Type B pancreatic cell (in vitro differentiated cells): Measurements from ENCODE around the gene UNC13B. TPM values are rescaled to one million over a fixed set of nuclear protein-coding genes. Genes with fewer than 3 reads are reported as not detected.
A peak's percentile ranks its signal among the peaks of the same experiment; 100 is the strongest.

Experiments used
- DNase-seq: peaks from one replicate; pipeline ENCODE4 v3.0.0; 2021; ENCODE audit warnings: mixed read lengths; ENCODE audit not compliant: unreplicated experiment; ENCODE audit errors: extremely low spot score
- H3K27ac Mint-ChIP-seq: 2 replicates; pipeline ENCODE4 v1.8.0; 2021; ENCODE audit warnings: mild to moderate bottlenecking, mixed read lengths
- H3K27me3 Mint-ChIP-seq: 2 replicates; pipeline ENCODE4 v1.8.0; 2021; ENCODE audit warnings: mixed read lengths
- H3K36me3 Mint-ChIP-seq: 2 replicates; pipeline ENCODE4 v1.8.0; 2021; ENCODE audit warnings: mixed read lengths
- H3K4me1 Mint-ChIP-seq: one replicate; pipeline ENCODE4 v1.8.0; 2021; ENCODE audit warnings: mixed read lengths; ENCODE audit not compliant: unreplicated experiment
- H3K4me3 Mint-ChIP-seq: 2 replicates; pipeline ENCODE4 v1.8.0; 2021; ENCODE audit warnings: mild to moderate bottlenecking, mixed read lengths
- H3K9me3 Mint-ChIP-seq: 2 replicates; pipeline ENCODE4 v1.8.0; 2021; ENCODE audit warnings: mixed read lengths
- CTCF ChIP-seq: fragments of 200-600 bp; sonication (generic); conservative IDR thresholded peaks from 2 replicates; pipeline ENCODE4 v1.5.0; 2021; ENCODE audit warnings: antibody characterized with exemption, mild to moderate bottlenecking
- total RNA-seq: library from RNA; stranded (reverse); gene quantifications from 2 replicates; pipeline ENCODE4 v1.2.1, GENCODE V29; 2021; ENCODE audit warnings: low replicate concordance

UNC13B gene
- total RNA-seq, 1 donor from 2014 or later = 48.9 TPM

DNA sequence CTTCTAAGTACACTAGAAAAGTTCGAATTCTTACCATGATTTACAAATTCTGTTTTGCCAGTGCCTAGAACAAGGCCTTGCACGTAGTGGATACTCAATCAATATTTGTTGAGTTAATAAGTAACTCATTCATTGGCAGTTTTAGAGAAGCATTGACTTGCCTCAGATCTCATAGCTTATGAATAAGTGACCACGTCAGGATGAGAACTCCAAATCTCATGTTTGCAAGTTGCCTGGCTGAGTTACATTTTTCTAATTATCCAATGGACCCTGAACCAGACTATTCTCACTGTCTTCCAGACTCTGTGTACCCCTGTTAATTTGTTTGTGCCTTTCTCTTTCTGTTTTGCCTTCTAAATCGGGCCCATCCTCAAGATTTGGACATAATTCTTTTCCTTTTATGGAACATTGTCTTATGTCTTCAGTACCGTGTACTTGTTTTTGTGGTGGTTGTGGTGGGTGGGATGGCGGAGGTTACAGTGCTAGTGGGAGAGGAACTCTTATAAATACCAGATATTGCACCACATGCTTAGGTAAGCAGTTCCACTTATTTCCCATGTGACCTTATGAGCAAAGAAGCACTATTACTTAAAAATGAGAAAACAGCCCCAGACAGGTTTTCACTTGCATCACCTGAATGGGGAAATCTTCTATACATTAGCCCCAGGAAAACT, 96.3 kb downstream of the UNC13B start:
- TF ChIP-seq CTCF = no peak

DNA sequence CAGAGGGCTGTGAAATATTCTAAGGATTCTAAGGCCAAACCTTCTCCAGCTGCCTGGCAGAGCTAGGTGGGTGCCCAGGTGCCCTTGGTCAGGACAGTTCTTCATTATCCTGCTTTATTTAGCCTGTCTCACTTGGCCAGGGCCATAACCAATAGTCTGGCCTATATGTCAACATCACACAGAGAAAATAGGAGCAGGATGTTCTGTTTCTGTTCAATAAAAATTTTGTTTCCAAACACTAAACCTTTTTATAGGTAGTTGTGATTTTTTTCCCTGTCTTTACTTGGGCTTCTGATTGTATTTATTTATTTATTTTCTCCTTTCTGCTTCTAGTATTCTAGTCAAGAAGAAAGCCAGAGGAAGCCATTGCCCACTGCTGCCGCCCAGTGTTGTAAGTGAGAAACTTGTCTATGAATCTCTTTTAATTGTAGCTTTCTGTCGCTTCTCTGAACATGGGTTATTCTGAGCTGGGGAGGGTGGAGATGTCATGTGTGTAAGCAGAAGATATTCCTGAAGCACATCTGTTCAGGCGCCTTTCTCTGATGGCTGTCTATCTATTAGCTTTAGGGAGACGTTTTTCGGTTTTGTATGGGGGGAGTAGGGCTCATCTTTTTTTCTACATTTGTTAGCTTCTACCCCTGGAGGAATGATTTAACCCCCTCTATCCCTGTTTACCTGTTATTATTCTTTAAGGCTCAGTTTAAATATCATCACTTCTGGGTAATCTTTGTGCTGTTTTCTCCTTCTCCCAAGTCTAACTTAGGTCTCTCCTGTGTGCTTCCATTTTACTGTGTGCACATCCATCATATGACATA, 97.1 kb downstream of the UNC13B start:
- peak; percentile 81 for TF ChIP-seq CTCF
- Mint-ChIP-seq H3K27me3 (no peaks in the 10 kb centered on the region), H3K27ac (peak overlapping the region; percentile 42), H3K4me1 (peaks cover 36% of the 10 kb centered on the region), H3K4me3 (no peak overlapping the region), H3K9me3 (no peaks in the 10 kb centered on the region), H3K36me3 (no peaks in the 10 kb centered on the region)
- DNase-seq = no peak

More for the DNA sequence above, 96.3 kb downstream of the UNC13B start:
- Mint-ChIP-seq H3K9me3 (no peaks in the 10 kb centered on the region), H3K4me3 (peak overlapping the region; percentile 17), H3K27ac (peak overlapping the region; percentile 79), H3K27me3 (no peaks in the 10 kb centered on the region), H3K4me1 (peaks cover 36% of the 10 kb centered on the region), H3K36me3 (no peaks in the 10 kb centered on the region)
- DNase-seq = no peak

DNA sequence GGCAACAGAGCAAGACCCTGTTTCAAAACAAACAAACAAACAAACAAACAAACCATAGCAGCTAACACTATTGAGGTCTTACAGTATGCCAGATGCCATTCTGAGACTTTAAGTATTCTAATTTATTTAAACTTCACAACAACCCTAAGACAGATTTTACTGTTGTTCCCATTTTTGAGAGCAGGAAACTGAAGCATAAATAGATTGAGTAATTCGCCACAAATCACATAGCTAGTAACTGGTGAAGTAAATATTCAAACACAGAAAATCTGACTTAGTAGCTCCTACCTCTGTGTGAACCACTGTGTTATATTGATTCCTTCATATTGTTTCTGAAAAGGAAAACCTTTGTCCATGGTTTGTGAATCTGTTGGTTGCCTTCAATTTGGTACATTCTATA, 98.4 kb downstream of the UNC13B start:
- Mint-ChIP-seq H3K27ac (no peak overlapping the region), H3K27me3 (no peaks in the 10 kb centered on the region), H3K9me3 (no peaks in the 10 kb centered on the region), H3K4me1 (peaks cover 34% of the 10 kb centered on the region), H3K4me3 (no peak overlapping the region), H3K36me3 (no peaks in the 10 kb centered on the region)
- TF ChIP-seq CTCF = no peak
- DNase-seq = no peak

DNA sequence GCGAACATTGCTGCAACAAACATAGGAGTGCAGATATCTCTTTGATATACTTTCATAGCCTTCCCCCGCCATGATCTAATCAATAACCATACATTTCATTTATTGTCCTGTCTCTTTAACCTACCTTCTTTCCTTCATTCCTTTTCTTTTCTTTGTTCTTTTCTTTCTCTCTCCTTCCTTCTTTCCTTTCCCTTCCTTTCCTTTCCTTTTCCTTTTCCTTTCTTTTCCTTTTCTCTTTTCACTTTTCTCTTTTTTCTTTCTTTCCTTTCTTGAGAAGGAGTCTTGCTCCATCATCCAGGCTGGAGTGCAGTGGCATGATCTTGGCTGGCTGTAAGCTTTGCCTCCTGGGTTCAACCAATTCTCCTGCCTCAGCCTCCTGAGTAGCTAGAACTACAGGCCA, 100.3 kb downstream of the UNC13B start:
- Mint-ChIP-seq H3K27me3 (no peaks in the 10 kb centered on the region), H3K9me3 (no peaks in the 10 kb centered on the region), H3K27ac (no peak overlapping the region), H3K36me3 (no peaks in the 10 kb centered on the region), H3K4me3 (no peak overlapping the region), H3K4me1 (peaks cover 17% of the 10 kb centered on the region)
- DNase-seq = no peak
- TF ChIP-seq CTCF = no peak

DNA sequence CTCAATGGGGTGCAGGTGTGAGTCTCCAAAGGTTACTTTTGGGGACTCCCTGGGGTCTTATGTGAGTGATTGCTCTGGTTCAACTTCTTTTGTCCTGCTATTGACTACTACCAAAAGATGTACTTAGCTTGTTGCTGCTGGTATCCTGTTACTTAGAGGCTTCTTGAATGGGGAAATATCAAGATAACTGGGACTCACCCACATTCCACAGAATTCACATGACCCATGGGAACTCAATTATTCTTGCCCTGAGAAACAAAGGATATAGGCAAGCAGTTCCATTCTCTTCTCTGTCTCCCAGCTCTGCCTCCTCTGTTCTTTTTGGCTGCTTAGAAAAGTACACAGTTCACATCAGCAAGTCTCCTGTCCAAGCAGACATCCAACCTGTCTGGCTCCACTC, 105.9 kb downstream of the UNC13B start:
- TF ChIP-seq CTCF = no peak
- peak overlapping the region; percentile 63 for H3K27ac Mint-ChIP-seq
- H3K4me1 Mint-ChIP-seq = peaks cover 7% of the 10 kb centered on the region
- H3K36me3 Mint-ChIP-seq = no peaks in the 10 kb centered on the region
- no peak for DNase-seq
- H3K4me3 Mint-ChIP-seq = no peak overlapping the region
- no peaks in the 10 kb centered on the region for H3K9me3 Mint-ChIP-seq
- H3K27me3 Mint-ChIP-seq = no peaks in the 10 kb centered on the region
